Epidermal melanocyte (primary cell): Measurements from ENCODE around the gene AMOT.

Experiments
- DNase-seq: peaks from one replicate; pipeline ENCODE4 v3.0.0; 2011; ENCODE audit warnings: low spot score; ENCODE audit not compliant: insufficient read length

AMOT gene

GRCh38 chrX:112841114-112841819 is 636 bp upstream of the AMOT start:
- DNase-seq = peak; percentile 70

GRCh38 chrX:112839856-112840255 is 775 bp downstream of the AMOT start:
- no peak for DNase-seq

DNA sequence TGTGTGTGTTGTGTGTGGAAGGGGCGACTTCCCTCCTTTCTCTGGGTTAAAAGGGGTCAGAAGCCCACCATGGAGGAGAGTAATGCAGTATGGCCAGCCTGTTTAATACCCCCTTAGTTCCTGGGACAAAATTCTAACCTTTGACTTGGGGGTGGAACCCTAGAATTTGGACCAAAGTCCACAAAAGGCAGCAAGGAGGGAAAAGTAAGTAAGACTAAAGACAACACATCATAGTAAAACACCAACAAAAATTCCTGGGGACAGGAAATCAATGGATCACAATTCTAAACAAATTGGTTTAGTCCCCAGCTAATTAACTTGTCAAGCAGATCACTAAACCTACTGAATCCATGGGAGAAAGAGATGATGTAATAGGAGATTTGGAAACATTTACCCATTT is 3.1 kb downstream of the AMOT start:
- no peak for DNase-seq

DNA sequence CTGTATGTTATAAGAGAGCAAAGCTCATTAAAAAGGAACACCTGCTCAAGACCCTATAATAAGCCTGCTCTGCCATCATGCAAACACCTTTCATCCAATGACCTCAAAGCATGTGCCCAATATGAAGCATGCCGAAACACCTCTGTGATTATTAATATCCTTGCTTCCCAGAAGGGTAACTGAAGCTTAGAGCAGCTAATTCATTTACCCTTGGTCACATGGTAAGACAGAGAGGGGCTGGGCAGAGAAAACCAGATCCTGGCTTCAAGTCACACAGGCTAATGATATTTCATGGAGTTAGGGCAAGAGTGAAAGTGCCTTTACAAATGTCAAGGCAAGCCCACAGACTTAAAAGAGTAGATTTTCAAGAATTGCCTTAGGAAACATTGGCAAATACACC is 5.6 kb downstream of the AMOT start:
- no peak for DNase-seq

- DNase-seq = no peak
Measured at GRCh38 chrX:112834031-112834845, 6.4 kb downstream of the AMOT start.

DNA sequence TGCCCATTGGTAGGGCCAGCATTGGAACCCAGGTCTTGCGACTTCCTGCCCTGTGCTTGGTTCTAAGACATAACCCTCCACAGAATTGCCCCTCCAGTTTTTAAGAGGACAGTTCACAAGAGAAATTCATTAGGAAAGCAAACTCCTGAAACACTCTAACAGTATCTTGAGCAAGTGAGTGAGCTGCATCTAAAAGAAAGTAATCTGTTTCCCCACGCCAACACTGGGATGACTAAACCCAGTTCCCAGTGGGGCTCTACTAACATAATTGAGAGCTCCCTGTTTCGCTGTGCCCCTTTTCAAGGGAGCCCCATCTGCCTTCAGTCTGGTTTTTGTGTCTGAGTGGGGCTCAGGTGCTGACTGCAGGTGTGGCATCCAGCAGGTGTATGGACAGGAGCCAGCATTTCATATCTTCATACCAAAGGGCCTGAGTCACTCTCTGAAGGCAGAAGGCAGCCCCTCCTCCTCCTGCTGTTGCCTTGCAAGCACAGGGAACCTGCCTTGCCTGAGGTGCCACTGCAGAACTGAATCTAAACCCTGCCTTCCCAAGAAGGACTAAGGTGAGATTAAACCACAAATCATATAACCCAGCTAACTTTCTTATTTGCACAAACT is 8.0 kb downstream of the AMOT start:
- DNase-seq = no peak

DNA sequence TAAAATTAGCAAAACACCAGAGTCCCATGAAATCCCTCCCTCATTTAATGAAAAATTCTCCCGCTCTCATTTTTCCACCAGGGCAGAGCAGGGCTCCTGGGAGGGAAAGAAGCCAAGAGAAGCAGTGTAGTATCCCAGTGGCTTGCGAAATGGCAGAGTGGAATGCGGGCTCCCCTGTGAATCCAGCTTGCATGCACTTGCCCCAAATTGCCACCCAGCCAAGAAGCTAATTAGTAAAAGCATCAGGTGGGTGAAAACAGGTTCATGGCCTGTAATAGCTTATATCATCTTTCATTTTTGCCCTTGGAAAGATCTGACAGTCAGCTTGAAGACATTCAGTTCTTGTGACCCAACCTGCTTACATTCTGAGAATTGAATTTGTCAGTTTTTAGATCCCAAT is 10.1 kb downstream of the AMOT start:
- no peak for DNase-seq

DNA sequence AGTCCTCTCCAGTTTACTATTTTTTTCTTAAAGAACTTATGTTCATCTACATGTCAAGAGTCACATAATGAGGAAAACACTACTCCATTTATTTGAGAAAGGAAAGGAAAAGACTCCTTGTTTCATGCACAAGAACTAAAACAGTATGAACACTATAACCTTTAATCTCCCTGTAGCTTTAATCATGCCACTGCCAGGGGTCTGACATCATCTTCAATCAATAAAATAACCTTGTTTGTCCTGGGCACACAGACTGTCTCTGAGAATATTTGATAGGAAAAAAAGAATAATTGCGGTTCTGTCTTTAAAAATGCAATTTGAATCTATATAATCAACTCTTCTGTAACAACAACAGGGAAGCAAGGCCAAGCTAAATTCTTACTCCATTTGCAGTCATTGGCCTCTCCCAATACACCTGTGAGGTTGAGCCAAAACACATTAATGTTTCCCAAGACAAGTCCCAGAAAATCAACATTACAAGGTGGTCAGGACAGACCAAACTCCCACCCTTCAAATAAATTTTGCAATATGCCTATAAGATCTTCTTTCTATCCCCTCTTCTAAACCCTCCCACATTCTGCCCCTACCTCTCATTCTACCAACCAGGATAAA is 13.2 kb downstream of the AMOT start:
- no peak for DNase-seq

DNA sequence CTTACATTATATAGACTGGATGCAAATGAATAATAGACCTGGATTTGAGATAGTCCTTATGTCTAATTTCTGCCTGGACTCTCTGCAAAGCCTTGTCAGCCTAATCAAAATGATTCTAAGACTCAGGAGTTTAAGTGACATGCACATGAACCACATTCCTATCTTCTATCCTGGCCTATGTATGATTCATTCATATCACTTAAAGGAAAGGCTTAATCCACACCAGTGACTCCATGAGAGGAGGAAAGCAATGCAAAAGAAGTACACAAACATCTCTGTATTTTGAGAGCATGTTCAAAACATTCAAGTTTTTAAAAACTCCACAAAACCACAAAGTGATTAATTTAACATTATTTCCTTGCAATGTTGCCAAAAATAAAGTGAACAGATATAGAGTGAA is 14.6 kb downstream of the AMOT start:
- DNase-seq = no peak

GRCh38 chrX:112822892-112823291 is 17.7 kb downstream of the AMOT start:
- no peak for DNase-seq

DNA sequence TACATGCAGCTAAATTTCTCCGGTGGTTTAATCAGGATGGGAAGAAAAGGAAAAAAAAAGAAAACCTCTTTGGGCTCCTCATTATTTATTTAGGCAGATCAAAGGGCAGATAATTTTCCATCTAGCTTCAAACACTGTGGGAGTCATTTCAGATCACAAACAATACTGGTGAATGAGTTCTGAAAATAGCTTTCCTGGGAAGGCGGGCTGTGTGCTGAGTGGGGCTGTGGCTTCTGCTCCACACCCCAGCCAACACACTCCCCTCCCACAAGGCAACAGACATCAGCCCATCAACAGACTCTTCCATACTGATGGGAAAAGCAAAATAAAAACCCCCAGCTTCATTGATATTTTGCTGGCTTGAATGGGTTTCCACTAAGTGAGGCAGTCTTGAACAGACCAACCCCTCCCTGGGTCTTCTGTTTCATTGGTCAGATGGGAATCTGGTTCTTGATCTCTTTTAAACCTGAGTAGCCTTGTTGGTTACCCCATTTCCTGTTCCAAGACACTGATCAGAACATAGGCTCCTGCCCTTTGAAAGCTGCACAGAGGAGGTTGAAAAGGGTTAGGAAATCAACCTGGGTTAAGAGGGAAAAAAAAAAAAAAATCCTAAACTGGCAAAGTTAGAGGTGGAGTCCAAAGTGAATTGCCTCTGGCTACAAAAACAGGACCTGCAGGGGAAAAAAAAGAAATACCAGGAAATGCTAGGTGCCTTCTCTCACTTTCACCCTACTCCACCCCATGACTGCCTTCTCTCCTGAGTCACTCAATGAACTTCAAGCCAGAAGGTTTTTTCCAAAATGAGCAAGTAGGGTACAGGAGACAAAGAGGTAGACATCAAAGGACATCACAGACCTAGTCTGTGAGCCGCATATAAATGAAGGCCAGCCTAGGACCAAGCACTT is 20.0 kb downstream of the AMOT start:
- no peak for DNase-seq

DNA sequence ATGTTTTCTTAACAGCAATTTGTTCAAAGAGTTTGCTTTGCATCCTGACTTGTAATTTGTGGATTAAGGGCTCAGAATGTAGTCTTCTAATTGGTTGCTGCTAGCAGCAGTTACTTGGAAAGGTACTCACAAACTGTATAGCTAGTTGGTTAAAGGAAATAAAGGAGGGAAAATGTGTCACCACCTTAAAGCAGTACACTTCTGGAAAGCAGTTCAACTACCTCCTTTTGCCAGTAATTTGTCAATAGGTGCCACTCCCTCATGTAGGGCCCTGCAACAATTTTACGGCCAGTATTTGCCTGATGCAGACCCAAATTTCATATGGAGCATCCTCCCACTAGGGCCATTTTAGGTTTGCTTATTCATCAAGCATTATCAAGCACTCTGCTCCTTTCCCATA is 20.8 kb downstream of the AMOT start:
- no peak for DNase-seq

DNA sequence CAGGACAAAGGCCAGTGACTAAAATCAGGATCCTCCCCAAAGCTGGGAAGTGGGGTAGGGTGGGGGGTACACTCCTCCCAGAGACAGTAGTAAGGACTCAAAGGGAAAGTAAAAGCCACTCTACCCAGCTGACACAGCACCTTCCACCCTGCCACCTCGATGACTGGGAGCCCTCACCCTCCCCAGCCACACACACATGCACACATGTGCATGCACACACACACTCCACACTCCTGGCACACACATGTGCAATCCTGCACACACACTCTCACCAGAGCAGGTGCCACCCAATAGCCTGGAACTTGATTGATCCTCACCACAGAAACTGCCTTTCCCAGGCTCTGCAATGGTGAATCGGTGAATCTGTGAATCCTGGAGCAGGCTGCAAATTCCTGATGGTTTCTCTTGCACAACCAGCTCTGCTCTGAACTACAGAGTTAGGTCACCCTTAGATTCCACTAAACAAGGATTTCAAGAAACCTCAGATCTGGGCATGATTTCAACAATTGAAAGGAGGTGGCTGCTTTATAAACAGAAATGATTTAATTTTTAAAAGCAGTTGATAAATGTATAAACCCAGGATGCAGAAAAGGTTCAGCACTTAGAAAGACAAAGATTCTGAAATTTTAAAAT is 21.5 kb downstream of the AMOT start:
- no peak for DNase-seq

DNA sequence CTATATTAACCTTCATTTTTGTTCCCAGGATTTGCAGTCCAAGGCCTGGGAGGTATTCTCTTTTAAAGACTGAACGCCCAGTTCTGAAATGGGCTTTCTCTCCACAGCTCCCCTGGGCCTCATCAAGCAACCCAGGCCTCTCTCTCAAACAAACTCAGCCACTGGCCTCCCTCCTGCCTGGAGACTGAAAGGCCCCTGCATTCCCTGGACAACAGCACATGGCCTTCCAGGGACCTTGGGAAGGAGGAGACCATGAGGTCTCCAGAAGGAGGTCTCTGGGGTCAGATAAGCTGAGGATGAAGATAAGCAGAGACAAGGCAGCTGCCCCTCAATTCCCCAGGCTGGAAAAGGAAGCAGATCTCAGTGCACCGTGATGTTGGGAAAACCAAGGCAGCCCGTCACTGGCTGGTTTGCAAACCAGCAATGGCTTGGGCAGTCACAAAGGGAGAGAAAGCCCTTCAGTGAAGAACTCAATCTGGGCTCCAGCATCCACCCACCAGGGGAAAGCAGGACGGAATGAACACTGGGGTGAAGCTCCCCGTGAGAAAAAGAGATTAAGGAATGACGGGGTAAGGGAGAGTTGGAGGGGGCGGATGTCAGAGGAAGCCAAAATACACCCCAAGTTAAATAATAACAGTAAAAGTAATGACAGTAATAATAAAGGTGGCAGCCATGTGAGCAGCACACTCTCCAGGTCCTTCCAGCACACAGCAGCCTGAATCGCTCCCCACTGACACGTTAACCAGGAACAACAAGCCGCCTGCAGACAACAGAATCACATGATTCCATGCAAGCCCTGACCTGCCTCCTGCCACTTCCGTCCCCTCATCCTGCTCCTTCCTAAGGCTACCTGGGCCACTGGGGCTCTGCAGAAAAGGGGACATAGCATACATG is 22.3 kb downstream of the AMOT start:
- DNase-seq = no peak

DNA sequence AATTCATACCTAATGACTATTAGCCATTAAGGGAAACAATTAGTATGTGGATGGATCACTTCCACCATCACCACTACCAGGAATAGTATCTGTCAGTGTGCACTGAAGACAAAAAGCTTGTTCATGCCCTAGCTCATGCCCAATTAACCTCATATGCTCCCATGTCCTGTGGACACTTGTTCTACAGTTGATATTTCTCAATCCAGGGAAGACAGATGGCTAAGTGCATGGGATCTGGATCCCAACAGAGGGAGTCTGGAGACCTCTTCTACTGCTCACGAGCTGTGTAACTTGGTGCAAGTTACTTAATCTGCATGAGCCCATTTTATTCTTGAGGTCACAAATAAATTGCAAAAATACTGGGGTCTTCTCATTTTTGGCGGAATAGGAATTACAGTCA is 23.7 kb downstream of the AMOT start:
- no peak for DNase-seq

DNA sequence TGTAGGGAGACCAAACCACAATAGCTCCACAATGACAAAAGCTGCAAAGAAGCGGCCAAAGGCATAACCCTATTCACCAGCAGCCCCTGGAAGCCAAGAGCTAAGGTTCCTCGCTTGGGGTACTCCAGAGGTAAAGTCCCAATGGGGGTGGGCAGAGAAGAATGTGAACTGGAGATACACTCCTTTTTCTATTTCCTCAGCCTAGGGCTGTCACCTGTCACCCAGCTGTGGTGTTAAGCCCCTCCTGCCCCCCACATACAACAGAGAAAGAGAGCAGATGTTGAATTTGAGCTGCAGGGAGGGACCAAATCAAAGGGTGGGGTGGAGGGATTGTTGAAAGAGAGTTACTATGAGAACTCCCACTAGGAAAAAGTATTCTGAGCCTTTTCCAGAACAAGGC is 26.1 kb downstream of the AMOT start:
- no peak for DNase-seq

DNA sequence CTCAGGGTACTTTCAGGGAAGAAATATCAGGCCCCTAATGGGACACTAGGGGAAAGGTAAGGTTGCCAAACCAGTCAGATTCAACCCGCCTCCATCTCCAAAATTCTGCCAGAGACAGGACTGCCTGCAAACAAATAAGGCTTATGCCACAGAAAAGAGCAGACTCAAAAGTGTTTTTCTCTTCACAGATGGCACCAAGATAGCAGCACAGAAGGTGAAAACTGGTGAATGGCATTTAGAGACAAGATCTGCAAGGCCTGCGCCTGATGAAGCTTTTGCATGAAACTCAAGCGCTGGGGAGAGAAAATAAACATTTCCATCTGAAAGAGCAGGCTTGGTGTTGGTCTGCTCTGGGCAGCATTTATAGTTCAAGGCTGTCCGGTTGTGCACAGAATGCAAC is 27.9 kb downstream of the AMOT start:
- no peak for DNase-seq

GRCh38 chrX:112808651-112809195 is 31.9 kb downstream of the AMOT start:
- no peak for DNase-seq

DNA sequence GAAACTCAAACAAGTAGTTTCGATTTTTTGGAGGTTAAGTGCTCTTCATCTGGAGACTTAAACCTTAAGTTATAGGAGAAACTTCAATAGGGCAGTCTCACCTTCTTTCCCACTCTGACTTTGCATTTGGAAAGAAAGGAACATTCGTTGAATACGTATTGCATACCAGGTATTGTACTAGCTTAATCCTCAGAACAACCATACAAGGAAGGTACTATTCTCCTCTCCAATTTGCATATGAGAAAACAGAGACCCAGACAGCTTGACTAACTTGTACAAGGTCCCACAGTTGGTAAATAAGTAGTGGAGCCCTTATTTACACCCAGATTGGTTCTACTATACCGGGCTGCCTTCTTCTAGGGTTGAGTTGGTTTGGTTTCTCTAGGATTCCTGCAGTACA is 32.6 kb downstream of the AMOT start:
- DNase-seq = no peak
